ENCODE results near the gene PWP2.
"Not testable (repeated sequence)": the region's sequence is repeated elsewhere in the genome, so short reads cannot be mapped to it uniquely, and the experiment has no call there.

DNA sequence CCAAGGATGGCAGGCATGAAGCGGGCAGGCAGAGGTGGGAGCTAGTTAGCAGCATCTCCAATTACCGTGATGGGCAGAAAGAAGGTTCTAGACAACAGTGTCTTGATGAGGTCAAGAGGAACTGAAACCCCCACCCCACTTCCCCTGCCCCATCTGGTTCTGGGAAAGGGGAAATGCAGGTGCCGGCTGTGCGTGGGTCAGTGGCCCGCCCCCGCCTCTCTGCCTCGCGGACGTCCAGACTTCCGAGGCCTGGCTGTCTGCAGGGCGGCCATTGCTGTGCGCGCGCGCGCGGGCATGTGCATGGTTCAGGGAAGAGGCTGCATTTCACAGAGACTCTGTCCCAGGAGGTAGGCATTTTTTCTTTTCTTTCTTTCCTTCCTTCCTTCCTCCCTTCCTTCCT lies 68.0 kb downstream of the PWP2 start:
- TF ChIP-seq, protein P1, sequence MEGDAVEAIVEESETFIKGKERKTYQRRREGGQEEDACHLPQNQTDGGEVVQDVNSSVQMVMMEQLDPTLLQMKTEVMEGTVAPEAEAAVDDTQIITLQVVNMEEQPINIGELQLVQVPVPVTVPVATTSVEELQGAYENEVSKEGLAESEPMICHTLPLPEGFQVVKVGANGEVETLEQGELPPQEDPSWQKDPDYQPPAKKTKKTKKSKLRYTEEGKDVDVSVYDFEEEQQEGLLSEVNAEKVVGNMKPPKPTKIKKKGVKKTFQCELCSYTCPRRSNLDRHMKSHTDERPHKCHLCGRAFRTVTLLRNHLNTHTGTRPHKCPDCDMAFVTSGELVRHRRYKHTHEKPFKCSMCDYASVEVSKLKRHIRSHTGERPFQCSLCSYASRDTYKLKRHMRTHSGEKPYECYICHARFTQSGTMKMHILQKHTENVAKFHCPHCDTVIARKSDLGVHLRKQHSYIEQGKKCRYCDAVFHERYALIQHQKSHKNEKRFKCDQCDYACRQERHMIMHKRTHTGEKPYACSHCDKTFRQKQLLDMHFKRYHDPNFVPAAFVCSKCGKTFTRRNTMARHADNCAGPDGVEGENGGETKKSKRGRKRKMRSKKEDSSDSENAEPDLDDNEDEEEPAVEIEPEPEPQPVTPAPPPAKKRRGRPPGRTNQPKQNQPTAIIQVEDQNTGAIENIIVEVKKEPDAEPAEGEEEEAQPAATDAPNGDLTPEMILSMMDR (conservative IDR thresholded peaks at IDR 0.05): not testable (repeated sequence)
- not testable (repeated sequence) for TF ChIP-seq ZFX (IDR thresholded peaks at IDR 0.05)

Measured in C4-2B (cell line).